Nucleus accumbens (tissue), 56 donors: ENCODE data around the gene PDE9A.
"Not testable (repeated sequence)": the region's sequence is repeated elsewhere in the genome, so short reads cannot be mapped to it uniquely, and the experiment has no call there.

Source experiments
- DNase-seq, 56 donors: peaks; one replicate each; lab custom pipeline; 2025; lab: John Stamatoyannopoulos, UW

The PDE9A gene

DNA sequence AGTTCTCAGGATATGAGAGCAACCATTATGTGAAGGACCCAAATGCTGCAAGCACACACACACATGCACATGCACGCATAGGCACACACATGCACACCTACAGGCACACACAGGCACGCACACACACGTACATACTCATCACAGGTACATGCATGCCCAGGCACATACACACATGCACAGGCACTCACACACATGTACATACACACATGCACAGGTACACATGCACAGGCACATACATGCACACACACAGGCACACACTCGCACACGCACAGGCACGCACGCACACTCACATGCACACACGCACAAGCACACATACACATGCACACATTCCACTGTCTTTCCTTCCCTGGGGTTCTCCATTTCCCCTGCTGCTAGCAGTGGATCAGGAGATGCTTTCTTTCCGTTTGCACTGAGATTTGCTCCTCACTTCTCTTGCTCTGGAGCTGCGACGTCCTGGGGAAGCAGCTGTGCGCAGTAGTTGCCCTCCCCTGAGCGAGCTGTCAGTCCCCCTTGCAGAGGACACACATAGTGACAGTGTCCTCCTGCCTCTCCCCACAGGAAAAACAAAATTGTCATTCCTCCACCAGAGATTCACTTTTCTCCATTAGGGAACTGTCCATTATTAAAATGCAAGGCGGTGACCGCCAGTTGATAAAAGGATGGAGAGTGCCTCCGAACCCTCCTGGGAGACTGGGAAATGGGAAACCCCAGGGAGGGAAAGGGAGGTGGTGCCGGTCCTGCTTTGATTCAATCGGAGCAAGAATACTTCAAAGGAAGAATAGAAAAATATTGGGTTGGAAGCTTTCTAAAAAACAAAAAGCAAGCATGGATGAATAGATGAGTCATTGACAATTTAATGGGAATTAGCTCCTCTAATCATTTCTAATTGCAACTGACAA, 156.4 kb downstream of the PDE9A start:
- no peak for DNase-seq

DNA sequence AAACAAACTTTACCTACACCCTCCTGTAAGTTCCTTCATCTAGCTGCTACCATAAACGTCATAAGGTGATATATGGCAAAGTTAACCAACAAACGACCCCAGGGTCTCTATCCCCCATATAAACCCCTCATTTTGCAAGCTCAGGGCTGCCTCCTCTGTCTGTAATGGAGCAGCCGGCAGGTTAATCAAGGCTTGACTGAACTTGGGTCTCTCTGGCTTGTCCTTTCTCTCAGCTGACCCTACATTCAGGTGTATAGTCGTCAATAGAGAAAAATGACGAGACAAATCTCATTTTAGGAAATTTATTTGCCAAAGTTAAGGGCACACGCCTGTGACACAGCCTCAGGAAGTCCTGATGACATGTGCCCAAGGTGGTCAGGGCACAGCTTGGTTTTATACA, 158.5 kb downstream of the PDE9A start:
- no peak for DNase-seq

DNA sequence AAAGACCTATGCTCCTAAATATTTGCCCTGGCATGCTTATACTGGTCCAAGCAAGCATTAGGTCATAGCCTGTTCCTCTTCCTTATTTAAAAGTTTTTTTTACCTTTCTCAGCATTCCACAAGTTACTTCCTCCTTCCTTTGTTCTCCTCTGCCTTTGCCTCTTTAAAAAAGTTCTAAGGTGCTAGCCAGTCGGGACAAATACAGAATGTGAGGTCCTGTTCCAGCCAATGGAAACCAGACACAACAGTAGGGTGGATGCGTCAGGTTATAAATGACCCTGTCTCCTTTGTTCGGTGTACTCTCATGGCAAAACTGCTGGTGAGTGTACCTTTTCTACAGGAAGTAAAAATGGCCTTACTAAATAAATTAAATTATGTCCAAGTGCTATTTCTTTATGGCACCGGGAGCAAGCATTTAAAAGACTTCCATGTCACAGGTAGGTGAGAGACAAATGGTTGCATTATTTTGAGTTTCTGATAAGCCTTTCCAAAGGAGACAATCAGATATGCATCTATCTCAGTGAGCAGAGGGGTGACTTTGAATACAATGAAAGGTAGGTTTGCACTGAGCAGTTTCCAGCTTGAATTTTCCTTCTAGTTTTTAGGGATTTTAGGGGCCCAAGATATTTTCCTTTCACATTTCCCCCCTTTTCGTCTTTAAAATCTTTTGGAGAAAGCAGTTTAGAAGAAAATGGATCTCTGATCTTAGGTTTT, 159.3 kb downstream of the PDE9A start:
- not testable (repeated sequence) for DNase-seq

DNA sequence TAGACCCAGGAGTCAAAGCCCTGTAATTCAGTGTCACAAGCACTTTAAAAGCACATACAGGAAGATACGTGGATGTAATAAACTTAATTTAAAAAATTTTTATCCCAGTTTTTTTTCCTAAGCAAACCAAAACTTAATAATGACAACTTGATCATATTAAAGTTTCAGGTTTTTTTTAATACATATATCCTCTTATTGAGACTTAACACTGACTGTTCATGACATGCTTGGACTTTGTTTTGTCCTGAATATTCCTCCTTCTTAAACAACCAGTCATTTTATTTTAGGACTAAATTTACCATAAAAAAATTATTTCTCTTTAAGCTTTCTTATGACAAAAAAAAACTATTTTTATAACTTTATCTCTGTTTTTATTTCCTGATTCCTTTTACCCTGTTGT, 161.8 kb downstream of the PDE9A start:
- DNase-seq: no peak

DNA sequence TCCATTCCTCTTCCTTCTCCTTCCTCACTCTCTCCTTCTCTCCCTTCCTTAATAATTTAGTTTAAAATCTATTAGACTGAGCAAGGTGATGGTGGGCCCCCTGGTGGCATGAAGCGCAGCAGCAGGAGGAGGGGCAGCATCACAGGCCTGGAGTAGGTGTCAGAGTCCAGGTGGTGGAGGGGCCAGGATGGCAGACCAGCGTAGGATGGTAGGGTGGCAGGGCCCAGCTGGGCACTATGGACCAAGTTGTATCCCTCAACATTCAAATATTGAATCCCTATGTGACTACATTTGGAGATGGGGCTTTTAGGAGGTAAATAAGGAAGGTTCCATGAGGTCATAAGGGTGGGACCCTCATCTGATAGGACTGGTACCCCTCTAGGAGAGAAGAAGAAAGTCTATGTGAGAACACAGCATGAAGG, 164.9 kb downstream of the PDE9A start:
- peak in 22 of 56 donors; percentile 0 to 67 (median 22) for DNase-seq

- peak in 1 of 56 donors; percentile 10 for DNase-seq
Observed at GRCh38 chr21:42819861-42820615, 166.6 kb downstream of the PDE9A start.

DNA sequence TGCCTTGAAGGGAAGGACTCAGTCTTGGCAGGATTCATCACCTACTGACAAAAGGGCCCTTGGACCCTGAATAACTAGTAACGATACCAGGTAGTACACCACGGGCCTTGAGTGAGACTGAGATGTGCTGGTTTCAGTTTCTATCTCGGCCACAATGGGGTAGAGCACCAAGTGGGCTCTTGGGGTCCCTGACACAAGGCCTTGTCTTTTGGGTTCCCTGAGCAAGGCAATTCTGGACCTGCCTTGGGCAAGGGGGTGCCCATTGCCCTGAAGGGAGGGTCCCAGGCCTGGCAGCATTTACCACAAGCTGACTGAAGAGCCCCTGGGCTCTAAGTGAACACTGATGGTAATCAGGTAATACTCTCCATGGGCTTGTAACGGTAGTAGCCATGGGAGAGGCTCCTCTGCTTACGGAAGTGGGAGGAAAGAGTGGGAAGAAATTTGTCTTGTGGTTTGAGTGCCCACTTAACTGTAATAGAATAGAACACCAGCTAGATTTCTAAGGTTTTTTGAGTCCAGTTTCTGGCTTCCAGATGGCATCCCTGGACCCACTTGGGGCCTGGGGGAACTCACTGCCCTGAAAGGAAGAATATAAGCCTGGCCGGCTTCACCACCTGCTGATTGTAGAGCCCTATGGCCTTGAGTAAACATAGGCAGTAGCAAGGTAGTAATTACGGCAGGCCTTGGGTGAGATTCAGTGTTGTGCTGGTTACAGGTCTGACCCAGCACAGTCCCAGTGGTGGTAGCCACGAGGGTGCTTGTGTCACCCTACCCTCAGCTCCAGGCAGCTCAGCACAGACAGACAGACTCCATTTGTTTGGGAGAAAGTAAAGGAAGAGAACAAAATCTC, 167.4 kb downstream of the PDE9A start:
- no peak for DNase-seq
